Activated CD4-positive, alpha-beta memory T cell treated with anti-CD3 and anti-CD28 coated beads for 36 hours (primary cell): ENCODE measurements around the gene NKPD1. TPM values are rescaled to one million over a fixed set of nuclear protein-coding genes. Genes with fewer than 3 reads are reported as not detected.

ENCODE experiments used
- CTCF ChIA-PET: fragments of 350-600 bp; sonication (Branson Sonifier 250); formaldehyde crosslinking; loops from one replicate; lab custom pipeline; 2021; ENCODE audit warnings: antibody characterized with exemption, inconsistent platforms; lab: Charles Lee
- POLR2A ChIA-PET: fragments of 350-600 bp; sonication (Branson Sonifier 250); formaldehyde crosslinking; loops from one replicate; lab custom pipeline; 2021; ENCODE audit warnings: antibody characterized with exemption; lab: Charles Lee
- DNase-seq: peaks from one replicate; pipeline ENCODE4 v3.0.0-alpha.2; 2020
- H3K27ac Mint-ChIP-seq: one replicate; pipeline ENCODE4 v1.8.0; 2021; ENCODE audit warnings: mixed read lengths
- H3K27me3 Mint-ChIP-seq: one replicate; pipeline ENCODE4 v1.8.0; 2021; ENCODE audit warnings: mixed read lengths
- H3K36me3 Mint-ChIP-seq: one replicate; pipeline ENCODE4 v1.8.0; 2021; ENCODE audit warnings: mixed read lengths
- H3K4me1 Mint-ChIP-seq: one replicate; pipeline ENCODE4 v1.8.0; 2021; ENCODE audit warnings: low read depth, mixed read lengths
- H3K4me3 Mint-ChIP-seq: one replicate; pipeline ENCODE4 v1.8.0; 2021; ENCODE audit warnings: mild to moderate bottlenecking, mixed read lengths
- H3K9me3 Mint-ChIP-seq: one replicate; pipeline ENCODE4 v1.8.0; 2021; ENCODE audit warnings: mixed read lengths
- intact Hi-C: fragments of 100-400 bp; cut with micrococcal nuclease; formaldehyde crosslinking; loops from one replicate; pipeline ENCODE4 v1.15.1; 2023
- total RNA-seq, 2 experiments: library from RNA; stranded (reverse); gene quantifications; one replicate each; pipeline ENCODE4 v1.2.3, GENCODE V29; 2021

The NKPD1 gene, protein sequence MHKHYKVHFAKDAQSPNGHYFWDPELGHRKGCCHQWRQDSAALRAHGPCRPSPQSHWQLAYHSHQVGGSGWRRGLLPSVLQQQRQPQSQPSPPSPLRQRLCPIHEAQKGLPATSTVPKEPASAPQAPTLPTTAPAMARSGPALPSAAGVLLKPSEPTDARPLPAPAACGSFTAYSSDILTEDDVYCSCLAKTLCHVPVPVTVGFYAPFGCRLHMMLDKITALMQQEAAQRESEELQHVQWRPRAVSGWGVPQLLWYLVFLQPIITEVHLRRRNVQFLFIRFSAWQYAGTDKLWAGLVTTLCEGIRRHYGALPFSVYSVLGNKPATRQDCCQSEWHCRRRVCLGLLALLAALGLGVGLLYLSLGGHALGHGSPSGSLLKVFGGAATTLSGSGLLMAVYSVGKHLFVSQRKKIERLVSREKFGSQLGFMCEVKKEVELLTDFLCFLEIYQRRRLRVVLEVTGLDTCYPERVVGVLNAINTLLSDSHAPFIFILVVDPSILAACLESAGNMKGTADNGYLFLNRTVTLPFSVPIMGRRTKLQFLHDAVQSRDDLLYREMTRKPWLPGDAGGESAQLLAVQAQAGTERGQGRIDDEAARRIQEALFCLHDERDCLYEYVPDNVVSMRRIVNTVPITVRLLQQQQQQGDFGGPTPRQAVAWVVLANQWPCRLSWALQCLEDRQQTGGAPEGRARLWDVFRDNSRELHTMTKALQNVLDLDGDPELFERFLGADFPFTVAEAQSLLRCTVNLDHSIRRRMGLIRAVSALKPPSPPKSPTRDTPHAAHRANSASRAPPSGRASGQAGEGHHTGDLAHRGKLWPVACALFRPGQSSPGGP
- under 1 TPM; 0.10 to 0.22 TPM for total RNA-seq

DNA sequence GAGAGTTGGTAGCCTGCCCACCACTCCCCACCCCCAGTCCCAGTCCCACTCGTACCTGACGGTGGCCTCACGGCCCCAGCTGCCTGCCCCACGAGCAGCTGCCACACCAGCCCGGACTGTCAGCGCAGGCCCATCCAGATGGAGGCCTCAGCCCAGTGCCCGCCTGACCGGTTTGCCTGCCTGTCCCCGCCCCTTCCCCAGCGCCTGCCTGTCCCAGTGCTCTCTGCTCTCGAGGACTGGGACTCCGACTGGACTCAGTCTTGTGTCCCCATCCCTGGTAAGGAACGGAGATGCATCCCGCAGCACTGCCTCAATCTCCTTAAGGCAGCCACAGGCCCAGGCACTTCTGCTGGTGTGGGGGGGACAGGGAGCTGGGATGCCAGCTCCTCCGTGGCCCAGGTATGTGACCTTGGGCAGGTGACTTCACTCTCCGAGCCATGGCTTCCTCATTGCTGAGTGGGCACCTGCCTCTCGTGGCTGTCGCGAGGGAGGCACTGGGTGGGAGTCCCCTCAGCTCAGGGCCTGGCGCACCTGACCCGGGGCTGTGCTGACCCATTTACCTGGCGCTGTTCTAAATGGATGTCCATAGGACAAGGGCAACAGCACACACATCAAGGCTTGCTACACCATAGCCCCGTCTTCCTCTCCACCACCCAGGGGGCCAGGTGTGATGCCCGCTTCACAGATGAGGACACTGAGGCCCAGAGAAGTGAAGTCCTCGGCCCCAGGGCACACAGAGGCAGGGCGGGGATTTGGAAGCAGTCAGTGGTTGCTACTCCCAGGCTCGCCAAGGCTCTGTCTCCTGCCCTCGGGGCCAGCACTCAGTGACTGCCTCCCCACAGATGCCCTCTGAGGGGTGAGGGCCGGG lies at the start of gene NKPD1:
TSS of gene NKPD1 (minus strand) at position 113 of the 868 bp plus-strand sequence. CDS start 832 bp downstream, outside the sequence.
- no peak within 1 kb of the TSS for H3K27ac Mint-ChIP-seq
- intact Hi-C loops = no loop called here
- no peaks in the 10 kb centered on the region for H3K9me3 Mint-ChIP-seq
- H3K27me3 Mint-ChIP-seq = no peaks in the 10 kb centered on the region
- peaks cover 14% of the 10 kb centered on the region for H3K4me1 Mint-ChIP-seq
- POLR2A ChIA-PET = no interaction called here
- H3K4me3 Mint-ChIP-seq = no peak within 1 kb of the TSS
- no peaks in the 10 kb centered on the region for H3K36me3 Mint-ChIP-seq
- DNase-seq = no peak
- CTCF ChIA-PET = interaction anchor here (0.6 kb wide), 1 partner anchor 120 kb away, joined by 4 read pairs; no protein-coding TSS in a partner anchor

DNA sequence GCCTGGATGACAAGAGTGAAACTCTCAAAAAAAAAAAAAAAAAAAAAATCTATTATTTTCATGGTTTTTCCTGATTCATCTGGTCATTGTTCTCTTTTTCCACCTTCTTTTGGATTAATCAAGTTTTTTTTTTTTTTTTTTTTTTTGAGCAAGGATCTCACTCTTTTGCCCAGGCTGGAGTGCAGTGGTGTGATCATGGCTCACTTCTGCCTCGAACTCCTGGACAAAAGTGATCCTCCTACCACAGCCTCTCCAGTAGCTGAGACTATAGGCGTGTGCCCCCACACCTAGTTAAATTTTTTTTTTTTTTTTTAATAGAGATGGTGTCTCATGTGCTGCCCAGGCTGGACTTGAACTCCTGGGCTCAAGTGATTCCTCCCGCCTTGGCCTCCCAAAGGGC lies 45.5 kb upstream of the NKPD1 start:
- Mint-ChIP-seq H3K9me3 (no peaks in the 10 kb centered on the region), H3K4me1 (no peaks in the 10 kb centered on the region), H3K36me3 (no peaks in the 10 kb centered on the region), H3K4me3 (no peak overlapping the region), H3K27me3 (no peaks in the 10 kb centered on the region), H3K27ac (no peak overlapping the region)
- CTCF ChIA-PET = no interaction called here
- POLR2A ChIA-PET = no interaction called here
- no peak for DNase-seq
- intact Hi-C loops = no loop called here

DNA sequence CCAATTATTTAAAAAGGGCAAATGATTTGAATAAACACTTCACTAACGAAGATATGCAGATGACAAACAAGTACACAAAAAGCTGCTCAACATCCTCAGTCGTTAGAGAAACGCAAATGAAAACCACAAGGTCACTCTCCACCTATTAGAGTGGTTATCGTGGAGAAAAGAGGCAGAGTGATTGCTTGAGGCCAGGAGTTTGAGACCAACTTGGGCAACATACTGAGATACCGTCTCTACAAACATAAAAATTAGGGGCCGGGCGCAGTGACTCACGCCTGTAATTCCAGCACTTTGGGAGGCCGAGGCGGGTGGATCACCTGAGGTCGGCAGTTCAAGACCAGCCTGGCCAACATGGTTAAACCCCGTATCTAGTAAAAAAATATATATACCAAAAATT lies 45.0 kb upstream of the NKPD1 start:
- Mint-ChIP-seq H3K9me3 (no peaks in the 10 kb centered on the region), H3K4me3 (no peak overlapping the region), H3K27ac (no peak overlapping the region), H3K27me3 (no peaks in the 10 kb centered on the region), H3K36me3 (no peaks in the 10 kb centered on the region), H3K4me1 (no peaks in the 10 kb centered on the region)
- DNase-seq = no peak
- ChIA-PET POLR2A (no interaction called here), CTCF (no interaction called here)
- intact Hi-C loops = no loop called here

DNA sequence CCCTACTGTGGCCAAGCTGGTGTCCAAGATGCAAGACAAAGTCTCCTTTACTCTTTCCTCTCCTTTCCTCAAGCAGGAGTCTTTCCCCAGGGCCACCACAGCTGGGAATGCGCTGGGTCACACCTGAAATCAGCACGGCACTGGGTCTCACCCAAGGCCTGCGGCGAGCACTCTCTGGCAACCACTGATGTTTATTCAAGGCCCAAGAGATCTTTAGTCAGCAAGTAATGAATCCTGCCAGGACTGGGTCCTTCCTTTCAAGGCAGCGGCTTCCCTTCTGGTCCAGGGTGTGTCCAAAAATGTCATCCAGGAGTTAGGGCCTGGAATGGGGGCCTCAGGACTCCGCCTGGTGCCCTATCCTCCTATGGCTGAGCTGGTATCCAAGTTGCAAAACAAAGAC lies 41.9 kb upstream of the NKPD1 start:
- Mint-ChIP-seq H3K4me3 (no peak overlapping the region), H3K27me3 (no peaks in the 10 kb centered on the region), H3K4me1 (no peaks in the 10 kb centered on the region), H3K9me3 (no peaks in the 10 kb centered on the region), H3K36me3 (no peaks in the 10 kb centered on the region), H3K27ac (no peak overlapping the region)
- intact Hi-C loops = no loop called here
- POLR2A ChIA-PET = no interaction called here
- CTCF ChIA-PET = no interaction called here
- DNase-seq = no peak

DNA sequence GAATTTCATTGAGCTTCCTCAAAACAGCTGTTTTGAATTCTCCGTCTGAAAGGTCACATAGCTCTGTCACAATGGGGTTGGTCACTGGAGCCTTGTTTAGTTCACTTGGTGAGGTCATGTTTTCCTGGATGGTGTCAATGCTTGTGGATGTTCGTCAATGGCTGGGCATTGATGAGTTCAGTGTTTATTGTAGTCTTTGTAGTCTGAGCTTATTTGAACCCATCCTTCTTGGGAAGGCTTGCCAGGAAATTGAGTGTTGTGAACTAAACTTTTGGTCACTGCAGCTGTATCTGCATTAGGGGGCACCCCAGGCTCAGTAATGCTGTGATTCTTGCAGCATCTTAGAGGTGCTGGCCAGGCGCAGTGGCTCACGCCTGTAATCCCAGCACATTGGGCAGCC lies 39.8 kb upstream of the NKPD1 start:
- POLR2A ChIA-PET = no interaction called here
- Mint-ChIP-seq H3K27ac (no peak overlapping the region), H3K4me1 (no peaks in the 10 kb centered on the region), H3K27me3 (no peaks in the 10 kb centered on the region), H3K36me3 (no peaks in the 10 kb centered on the region), H3K4me3 (no peak overlapping the region), H3K9me3 (no peaks in the 10 kb centered on the region)
- intact Hi-C loops = no loop called here
- CTCF ChIA-PET = interaction anchor here (0.7 to 1.2 kb wide), 2 partner anchors 48 to 138 kb away, joined by 4 to 6 read pairs; no protein-coding TSS in a partner anchor
- DNase-seq = no peak

DNA sequence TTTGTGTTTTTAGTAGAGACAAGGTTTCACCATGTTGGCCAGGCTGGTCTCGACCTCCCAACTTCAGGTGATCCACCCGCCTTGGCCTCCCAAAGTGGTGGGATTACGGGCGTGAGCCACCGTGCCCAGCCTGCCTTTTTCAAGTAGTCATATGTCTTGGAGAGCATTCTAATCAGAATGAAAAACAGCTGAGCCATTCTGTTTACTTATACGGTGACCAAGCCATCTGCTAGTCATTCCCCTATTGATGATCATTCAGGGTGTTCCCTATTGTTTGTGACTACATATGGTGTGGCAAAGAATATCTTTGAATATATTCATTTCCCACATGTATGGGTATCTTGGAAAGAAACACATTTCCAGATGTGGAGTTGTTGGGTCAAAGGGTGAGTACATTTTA lies 35.0 kb upstream of the NKPD1 start:
- no peaks in the 10 kb centered on the region for H3K36me3 Mint-ChIP-seq
- H3K4me3 Mint-ChIP-seq = no peak overlapping the region
- H3K27ac Mint-ChIP-seq = no peak overlapping the region
- no peak for DNase-seq
- ChIA-PET POLR2A (no interaction called here), CTCF (no interaction called here)
- no peaks in the 10 kb centered on the region for H3K9me3 Mint-ChIP-seq
- intact Hi-C loops = no loop called here
- H3K4me1 Mint-ChIP-seq = no peaks in the 10 kb centered on the region
- no peaks in the 10 kb centered on the region for H3K27me3 Mint-ChIP-seq

DNA sequence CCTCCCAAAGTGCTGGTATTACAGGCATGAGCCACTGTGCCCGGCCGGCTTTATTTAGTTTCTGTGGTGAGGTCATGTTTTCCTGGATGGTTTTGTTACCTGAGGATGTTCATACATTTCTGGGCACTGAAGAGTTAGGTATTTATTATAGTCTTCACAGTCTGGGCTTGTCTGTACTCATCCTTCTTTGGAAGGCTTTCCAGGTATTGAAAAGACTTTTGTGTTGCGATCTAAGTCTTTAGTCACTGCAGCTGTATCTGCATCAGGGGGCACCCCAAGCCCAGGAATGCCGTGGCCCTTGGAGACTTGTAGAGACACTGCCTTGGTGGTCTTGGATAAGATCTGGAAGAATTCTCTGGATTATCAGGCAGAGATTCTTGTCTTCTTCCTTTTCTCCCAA lies 30.6 kb upstream of the NKPD1 start:
- Mint-ChIP-seq H3K27me3 (no peaks in the 10 kb centered on the region), H3K9me3 (peaks cover 4% of the 10 kb centered on the region), H3K36me3 (no peaks in the 10 kb centered on the region), H3K27ac (no peak overlapping the region), H3K4me3 (no peak overlapping the region), H3K4me1 (peaks cover 2% of the 10 kb centered on the region)
- ChIA-PET POLR2A (no interaction called here), CTCF (no interaction called here)
- intact Hi-C loops = loop anchor here (5.0 kb wide), 1 partner anchor 146 kb away; no protein-coding TSS in a partner anchor
- DNase-seq = no peak

DNA sequence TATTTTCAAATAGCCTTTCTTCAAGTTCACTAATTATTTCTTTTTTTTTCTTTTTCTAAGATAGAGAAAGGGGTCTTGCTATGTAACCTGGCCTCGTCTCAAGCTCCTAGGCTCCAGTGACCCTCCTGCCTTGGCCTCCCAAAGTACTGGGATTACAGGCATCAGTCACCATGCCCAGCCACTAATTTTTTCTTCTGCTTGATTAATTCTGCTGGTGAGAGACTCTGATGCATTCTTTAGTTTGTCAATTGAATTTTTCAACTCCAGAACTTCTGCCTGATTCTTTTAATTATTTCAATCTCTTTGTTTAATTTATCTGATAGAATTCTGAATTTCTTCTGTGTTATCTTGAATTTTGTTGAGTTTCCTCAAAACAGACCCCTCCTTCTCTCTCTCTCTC lies 29.2 kb upstream of the NKPD1 start:
- DNase-seq = no peak
- Mint-ChIP-seq H3K9me3 (peaks cover 4% of the 10 kb centered on the region), H3K4me3 (no peak overlapping the region), H3K4me1 (peaks cover 2% of the 10 kb centered on the region), H3K27ac (no peak overlapping the region), H3K27me3 (no peaks in the 10 kb centered on the region), H3K36me3 (no peaks in the 10 kb centered on the region)
- CTCF ChIA-PET = no interaction called here
- intact Hi-C loops = loop anchor here (5.0 kb wide), 1 partner anchor 147 kb away; no protein-coding TSS in a partner anchor
- POLR2A ChIA-PET = no interaction called here

DNA sequence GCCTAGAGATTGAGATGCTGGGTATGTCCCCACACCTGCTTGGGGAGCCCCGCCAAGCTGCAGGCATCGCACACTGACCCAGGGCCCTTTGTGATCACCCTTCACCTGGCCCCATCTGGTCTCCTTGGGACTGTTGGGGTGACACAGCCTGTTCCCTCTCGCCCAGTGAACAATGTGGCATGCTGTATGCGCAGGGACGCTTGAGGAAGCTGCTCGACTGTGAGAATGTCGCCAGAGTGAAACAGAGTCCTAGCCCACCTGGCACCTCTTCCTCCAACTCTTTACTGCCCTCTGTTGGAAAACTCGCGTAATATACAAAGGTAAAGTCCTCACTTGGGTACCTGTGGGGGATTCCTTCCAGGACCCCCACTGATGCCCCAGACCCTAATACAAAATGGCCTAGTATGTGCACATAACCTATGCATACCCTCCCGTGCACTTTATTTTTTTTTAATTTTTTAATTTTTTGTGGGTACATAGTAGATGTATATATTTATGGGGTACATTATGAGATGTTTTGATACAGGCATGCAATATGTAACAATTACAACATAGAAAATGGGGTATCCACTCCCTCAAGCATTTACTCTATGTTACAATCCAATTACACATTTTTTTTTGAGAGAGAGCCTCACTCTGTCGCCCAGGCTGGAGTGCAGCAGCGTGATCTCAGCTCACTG lies 26.8 kb upstream of the NKPD1 start:
- Mint-ChIP-seq H3K4me3 (no peak overlapping the region), H3K4me1 (peaks cover 4% of the 10 kb centered on the region), H3K36me3 (no peaks in the 10 kb centered on the region), H3K27me3 (no peaks in the 10 kb centered on the region), H3K9me3 (peaks cover 4% of the 10 kb centered on the region), H3K27ac (no peak overlapping the region)
- peak; percentile 36 for DNase-seq
- POLR2A ChIA-PET = no interaction called here
- intact Hi-C loops = no loop called here
- CTCF ChIA-PET = interaction anchor here (0.7 to 2.6 kb wide), 12 partner anchors 9 to 198 kb away, joined by 3 to 11 read pairs (median 3); partner anchors contain the start of genes BLOC1S3, MARK4 and TRAPPC6A

DNA sequence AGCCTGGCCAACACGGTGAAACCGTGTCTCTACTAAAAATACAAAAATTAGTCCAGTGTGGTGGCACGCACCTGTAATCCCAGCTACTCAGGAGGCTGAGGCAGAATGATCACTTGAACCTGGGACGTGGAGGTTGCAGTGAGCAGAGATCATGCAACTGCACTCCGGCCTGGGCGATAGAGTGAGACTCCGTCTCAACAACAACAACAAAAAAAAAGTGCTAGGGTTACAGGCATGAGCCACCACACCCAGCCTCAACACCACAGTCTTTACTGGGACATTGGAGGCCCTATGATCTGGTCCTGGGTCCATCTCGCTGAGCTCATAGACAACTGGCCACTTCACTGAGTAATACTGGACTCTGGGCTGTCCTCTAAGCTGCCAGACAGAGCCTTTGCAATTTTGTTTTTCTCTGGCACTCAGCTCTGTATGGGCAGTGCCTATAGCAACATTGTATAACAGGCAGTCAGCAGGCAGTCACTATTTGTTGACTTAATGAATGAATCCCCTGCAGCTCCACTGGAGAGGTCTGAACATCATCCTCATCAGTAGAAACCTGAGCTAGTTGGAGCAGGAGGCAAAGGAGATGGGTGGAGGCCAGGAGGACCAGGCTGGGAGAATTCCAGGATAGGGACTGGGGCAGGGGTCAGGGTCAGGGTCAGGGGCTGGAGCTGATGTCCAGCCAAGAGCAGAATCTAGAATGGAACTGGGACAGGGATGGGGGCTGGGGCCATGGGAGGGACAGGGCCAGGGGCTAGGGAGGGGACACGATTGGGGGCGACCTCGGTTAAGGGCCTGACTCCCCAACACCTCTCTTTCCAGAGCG lies 25.9 kb upstream of the NKPD1 start:
- ChIA-PET POLR2A (no interaction called here), CTCF (interaction anchor here (0.7 to 2.6 kb wide), 10 partner anchors 8 to 197 kb away, joined by 3 to 11 read pairs (median 3); partner anchors contain the start of genes BLOC1S3 and TRAPPC6A)
- H3K4me3 Mint-ChIP-seq = no peak overlapping the region
- intact Hi-C loops = no loop called here
- H3K27me3 Mint-ChIP-seq = no peaks in the 10 kb centered on the region
- peaks cover 4% of the 10 kb centered on the region for H3K9me3 Mint-ChIP-seq
- no peak overlapping the region for H3K27ac Mint-ChIP-seq
- no peak for DNase-seq
- no peaks in the 10 kb centered on the region for H3K36me3 Mint-ChIP-seq
- H3K4me1 Mint-ChIP-seq = peaks cover 4% of the 10 kb centered on the region

DNA sequence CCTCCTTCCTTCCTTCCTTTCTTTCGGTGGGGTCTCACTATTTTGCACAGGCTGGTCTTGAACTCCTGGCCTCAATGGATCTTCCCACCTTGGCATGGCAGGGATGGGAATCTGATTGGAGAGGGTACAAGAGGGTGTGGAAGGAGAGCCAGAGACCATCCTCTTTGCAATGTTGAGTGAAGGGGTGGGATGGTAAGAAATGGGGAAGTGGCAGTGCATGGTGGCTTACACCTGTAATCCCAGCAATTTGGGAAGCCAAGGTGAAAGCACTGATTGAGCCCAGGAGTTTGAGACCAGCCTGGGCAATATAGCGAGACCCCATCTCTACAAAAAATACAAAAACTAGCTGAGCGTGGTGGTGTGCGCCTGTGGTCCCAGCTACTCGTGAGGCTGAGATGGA lies 23.3 kb upstream of the NKPD1 start:
- peaks cover 23% of the 10 kb centered on the region for H3K4me1 Mint-ChIP-seq
- H3K4me3 Mint-ChIP-seq = no peak overlapping the region
- ChIA-PET POLR2A (no interaction called here), CTCF (no interaction called here)
- H3K27me3 Mint-ChIP-seq = no peaks in the 10 kb centered on the region
- DNase-seq = no peak
- H3K9me3 Mint-ChIP-seq = no peaks in the 10 kb centered on the region
- intact Hi-C loops = no loop called here
- no peak overlapping the region for H3K27ac Mint-ChIP-seq
- peaks cover 5% of the 10 kb centered on the region for H3K36me3 Mint-ChIP-seq
